GM18873 (cell line): ENCODE results near the gene RPS4Y1.

ENCODE experiments used
- ATAC-seq: cut with Tn5 transposase; IDR thresholded peaks from one replicate; pipeline ENCODE4 v1.9.1; 2021; ENCODE audit warnings: mild to moderate bottlenecking, moderate library complexity, moderate number of reproducible peaks; ENCODE audit not compliant: unreplicated experiment, low FRiP score

RPS4Y1 gene

GRCh38 chrY:2874211-2874610, 32.8 kb downstream of the RPS4Y1 start:
- ATAC-seq, result no peak

- ATAC-seq, result no peak
Observed at GRCh38 chrY:2883561-2883960, 42.2 kb downstream of the RPS4Y1 start.

- no peak for ATAC-seq
Observed at GRCh38 chrY:2885880-2886279, 44.5 kb downstream of the RPS4Y1 start.

GRCh38 chrY:2887386-2887785, 46.0 kb downstream of the RPS4Y1 start:
- no peak for ATAC-seq

- ATAC-seq, result no peak
Observed at GRCh38 chrY:2887955-2888354, 46.6 kb downstream of the RPS4Y1 start.

- ATAC-seq, result no peak
Observed at GRCh38 chrY:2893471-2893870, 52.1 kb downstream of the RPS4Y1 start.

GRCh38 chrY:2896050-2896449, 54.6 kb downstream of the RPS4Y1 start:
- ATAC-seq, result no peak

- ATAC-seq, result no peak
Observed at GRCh38 chrY:2907356-2907755, 66.0 kb downstream of the RPS4Y1 start.

- ATAC-seq, result no peak
Observed at GRCh38 chrY:2913066-2913815, 71.8 kb downstream of the RPS4Y1 start.
